Endothelial cell (in vitro differentiated cells): ENCODE results near the gene PSMD13. TPM values are rescaled to one million over a fixed set of nuclear protein-coding genes. Genes with fewer than 3 reads are reported as not detected.
"Not testable (repeated sequence)": the region's sequence is repeated elsewhere in the genome, so short reads cannot be mapped to it uniquely, and the experiment has no call there.

Experiments
- DNase-seq: peaks from one replicate; pipeline ENCODE4 v3.0.0; 2021; ENCODE audit warnings: low spot score
- H3K27ac Mint-ChIP-seq: one replicate; pipeline ENCODE4 v1.8.0; 2021; ENCODE audit warnings: mixed read lengths, inconsistent platforms; ENCODE audit not compliant: unreplicated experiment
- H3K27me3 Mint-ChIP-seq: one replicate; pipeline ENCODE4 v1.8.0; 2021; ENCODE audit warnings: mild to moderate bottlenecking, moderate library complexity, mixed read lengths, inconsistent platforms; ENCODE audit not compliant: unreplicated experiment
- H3K36me3 Mint-ChIP-seq: one replicate; pipeline ENCODE4 v1.8.0; 2021; ENCODE audit warnings: mild to moderate bottlenecking, low read depth, mixed read lengths, inconsistent platforms; ENCODE audit not compliant: unreplicated experiment
- H3K4me1 Mint-ChIP-seq: one replicate; pipeline ENCODE4 v1.8.0; 2021; ENCODE audit warnings: mild to moderate bottlenecking, mixed read lengths, inconsistent platforms; ENCODE audit not compliant: unreplicated experiment
- H3K4me3 Mint-ChIP-seq: one replicate; pipeline ENCODE4 v1.8.0; 2021; ENCODE audit warnings: mild to moderate bottlenecking, mixed read lengths, inconsistent platforms; ENCODE audit not compliant: unreplicated experiment
- H3K9me3 Mint-ChIP-seq: one replicate; pipeline ENCODE4 v1.8.0; 2021; ENCODE audit warnings: mixed read lengths, inconsistent platforms; ENCODE audit not compliant: unreplicated experiment
- CTCF ChIP-seq: fragments of 200-600 bp; sonication (generic); IDR thresholded peaks from one replicate; pipeline ENCODE4 v1.5.0; 2021; ENCODE audit warnings: antibody characterized with exemption; ENCODE audit not compliant: unreplicated experiment
- total RNA-seq: library from RNA; stranded (reverse); fragmentation: NEBNext Ultra II Directional; extraction: Animal tissue kit (Norgen Biotek cat#: 25700); gene quantifications from one replicate; pipeline ENCODE4 v1.2.1, GENCODE V29; 2021; ENCODE audit not compliant: unreplicated experiment

Gene PSMD13
- total RNA-seq, 1 donor from 2014 or later, result 189 TPM

- no peak for TF ChIP-seq CTCF
- Mint-ChIP-seq H3K9me3 (no peaks in the 10 kb centered on the region), H3K36me3 (peaks cover under 1% of the 10 kb centered on the region), H3K4me1 (no peaks in the 10 kb centered on the region), H3K27me3 (peaks cover 1% of the 10 kb centered on the region), H3K27ac (no peak overlapping the region), H3K4me3 (no peak overlapping the region)
- no peak for DNase-seq
Measured at GRCh38 chr11:261624-262023, 24.8 kb downstream of the PSMD13 start.

- Mint-ChIP-seq H3K9me3 (no peaks in the 10 kb centered on the region), H3K27me3 (peaks cover 2% of the 10 kb centered on the region), H3K4me3 (peak overlapping the region; percentile 62), H3K4me1 (no peaks in the 10 kb centered on the region), H3K27ac (no peak overlapping the region), H3K36me3 (peaks cover 7% of the 10 kb centered on the region)
- DNase-seq, result no peak
- TF ChIP-seq CTCF, result no peak
Measured at GRCh38 chr11:266676-267439, 30.1 kb downstream of the PSMD13 start.

- DNase-seq, result no peak
- Mint-ChIP-seq H3K9me3 (no peaks in the 10 kb centered on the region), H3K27me3 (peaks cover 2% of the 10 kb centered on the region), H3K4me3 (no peak overlapping the region), H3K36me3 (peaks cover 7% of the 10 kb centered on the region), H3K27ac (no peak overlapping the region), H3K4me1 (no peaks in the 10 kb centered on the region)
- TF ChIP-seq CTCF, result no peak
Measured at GRCh38 chr11:267491-267994, 30.8 kb downstream of the PSMD13 start.

GRCh38 chr11:268716-269145, 32.0 kb downstream of the PSMD13 start:
- H3K36me3 Mint-ChIP-seq, DNase-seq, H3K4me3 Mint-ChIP-seq: not testable (repeated sequence)

GRCh38 chr11:269146-269890, 32.5 kb downstream of the PSMD13 start:
- TF ChIP-seq CTCF, result no peak
- no peak for DNase-seq
- Mint-ChIP-seq H3K36me3 (peaks cover 7% of the 10 kb centered on the region), H3K27me3 (peaks cover 2% of the 10 kb centered on the region), H3K27ac (no peak overlapping the region), H3K9me3 (no peaks in the 10 kb centered on the region), H3K4me3 (no peak overlapping the region), H3K4me1 (no peaks in the 10 kb centered on the region)

More at GRCh38 chr11:268716-269145, 32.0 kb downstream of the PSMD13 start:
- not testable (repeated sequence) for H3K27ac Mint-ChIP-seq, H3K4me1 Mint-ChIP-seq, H3K9me3 Mint-ChIP-seq, H3K27me3 Mint-ChIP-seq
